PC-9 (cell line): ENCODE results near the gene SLC46A2. TPM values are rescaled to one million over a fixed set of nuclear protein-coding genes. Genes with fewer than 3 reads are reported as not detected.

Source experiments
- Bru-seq: library from RNA; stranded (reverse); fragments of 400-500 nt; gene quantifications from one replicate; lab custom pipeline; 2021; lab: Mats Ljungman, UMichigan
- BruChase-seq, 2 experiments: library from RNA; stranded (reverse); fragments of 400-500 nt; gene quantifications; one replicate each; lab custom pipeline; 2021; lab: Mats Ljungman, UMichigan
- BruUV-seq: library from RNA; stranded (reverse); fragments of 400-500 nt; replicated peaks from 2 replicates; lab custom pipeline; 2021; lab: Mats Ljungman, UMichigan
- CTCF ChIA-PET: fragments of 300-600 bp; sonication (Branson Sonifier 250); formaldehyde crosslinking; loops from one replicate; lab custom pipeline; 2022; ENCODE audit warnings: antibody characterized with exemption; lab: Charles Lee
- POLR2A ChIA-PET: fragments of 300-600 bp; sonication (Branson Sonifier 250); formaldehyde crosslinking; loops from one replicate; lab custom pipeline; 2022; ENCODE audit warnings: antibody characterized with exemption; ENCODE audit not compliant: unreplicated experiment; lab: Charles Lee
- DNase-seq, 2 experiments: peaks; one replicate each; pipeline versions ENCODE4 v3.0.0 to v3.0.0-alpha.2; 2015 to 2022; ENCODE audit warnings: mixed read lengths in 1 of 2
- H2AFZ ChIP-seq: fragments of 200-600 bp; sonication (generic); 2 replicates; pipeline ENCODE4 v1.8.1; 2017; ENCODE audit warnings: antibody characterized with exemption
- H3F3A ChIP-seq: fragments of 200-600 bp; sonication (generic); 2 replicates; pipeline ENCODE4 v1.8.1; 2017; ENCODE audit warnings: antibody characterized with exemption, mild to moderate bottlenecking, low read depth; ENCODE audit not compliant: insufficient read depth
- H3K27ac ChIP-seq: fragments of 200-600 bp; sonication (generic); 2 replicates; pipeline ENCODE4 v1.6.1; 2016; ENCODE audit warnings: mixed run types
- H3K27me3 ChIP-seq: fragments of 200-600 bp; sonication (generic); 2 replicates; pipeline ENCODE4 v1.6.1; 2016; ENCODE audit warnings: low read depth, mixed run types; ENCODE audit not compliant: insufficient read depth
- H3K36me3 ChIP-seq: fragments of 200-600 bp; sonication (generic); 2 replicates; pipeline ENCODE4 v1.6.1; 2016; ENCODE audit warnings: low read depth, mixed run types
- H3K4me1 ChIP-seq: fragments of 200-600 bp; sonication (generic); replicated peaks from 2 replicates; pipeline ENCODE4 v1.6.1; 2016; ENCODE audit warnings: mixed run types; ENCODE audit not compliant: insufficient read depth
- H3K4me2 ChIP-seq: fragments of 200-600 bp; sonication (generic); 2 replicates; pipeline ENCODE4 v1.6.1; 2017; ENCODE audit warnings: mixed run types
- H3K4me3 ChIP-seq: fragments of 200-600 bp; sonication (generic); 2 replicates; pipeline ENCODE4 v1.6.1; 2016; ENCODE audit warnings: mixed run types
- H3K79me2 ChIP-seq: fragments of 200-600 bp; sonication (generic); 2 replicates; pipeline ENCODE4 v1.6.1; 2017; ENCODE audit warnings: low read depth, mixed run types
- H3K9me2 ChIP-seq: fragments of 200-600 bp; sonication (generic); 2 replicates; pipeline ENCODE4 v1.8.1; 2017; ENCODE audit warnings: mild to moderate bottlenecking; ENCODE audit not compliant: insufficient read depth
- H3K9me3 ChIP-seq: fragments of 200-600 bp; sonication (generic); 2 replicates; pipeline ENCODE4 v1.8.1; 2016; ENCODE audit warnings: low read depth; ENCODE audit not compliant: insufficient read depth
- H4K20me1 ChIP-seq: fragments of 200-600 bp; sonication (generic); 2 replicates; pipeline ENCODE4 v1.8.1; 2017; ENCODE audit not compliant: insufficient read depth
- CTCF ChIP-seq: fragments of 200-600 bp; sonication (generic); conservative IDR thresholded peaks from 2 replicates; pipeline ENCODE4 v1.6.1; 2017; ENCODE audit warnings: mixed run types, antibody characterized with exemption, mild to moderate bottlenecking, moderate library complexity
- EZH2 ChIP-seq: fragments of 200-600 bp; sonication (generic); IDR thresholded peaks from 2 replicates; pipeline ENCODE4 v1.8.0; 2017; ENCODE audit warnings: antibody characterized with exemption, low read depth
- intact Hi-C: fragments of 100-400 bp; cut with micrococcal nuclease; formaldehyde crosslinking; loops from one replicate; pipeline ENCODE4 v1.10.0; 2022; ENCODE audit not compliant: unreplicated experiment
- long read RNA-seq: library from polyadenylated mRNA; stranded (forward); transcript quantifications from one replicate; pipeline ENCODE4 v2.0.0, GENCODE V29; 2022
- total RNA-seq: library from RNA; stranded (reverse); gene quantifications from 2 replicates; pipeline ENCODE4 v1.2.3, GENCODE V29; 2021

Gene SLC46A2
- not detected in 2 replicates for total RNA-seq
- Bru-seq, nascent RNA: percentile 9 among the genes with signal in this experiment
- BruChase-seq, experiment 1, labeled RNA remaining after a 2-hour chase: not detected
- percentile 6 among the genes with signal in this experiment for BruChase-seq, experiment 2, labeled RNA remaining after a 6-hour chase
- long read RNA-seq: 0 reads

- no peaks in the 10 kb centered on the region for H3K9me2 ChIP-seq
- intact Hi-C loops: loop anchor here (10.0 kb wide), 1 partner anchor 516 kb away; no protein-coding TSS in a partner anchor
- H3K27me3 ChIP-seq: no peaks in the 10 kb centered on the region
- H3K9me3 ChIP-seq: no peaks in the 10 kb centered on the region; the same call in 1 of the 2 replicates
- no peak within 1 kb of the TSS for H3K4me3 ChIP-seq
- peak in 1 of 2 experiments; percentile 41 for DNase-seq
- TF ChIP-seq CTCF: no peak
- no peak for TF ChIP-seq EZH2
- POLR2A ChIA-PET: no interaction called here
- no peaks in the 10 kb centered on the region for H3F3A ChIP-seq
- no peak within 1 kb of the TSS for H2AFZ ChIP-seq
- BruUV-seq: no TSS peak
- no peaks in the 10 kb centered on the region for H3K79me2 ChIP-seq
- H3K27ac ChIP-seq: no peak within 1 kb of the TSS
- no peaks in the 10 kb centered on the region for H3K4me1 ChIP-seq
- CTCF ChIA-PET: no interaction called here
- H3K4me2 ChIP-seq: no peak within 1 kb of the TSS
- no peaks in the 10 kb centered on the region for H4K20me1 ChIP-seq
- no peaks in the 10 kb centered on the region for H3K36me3 ChIP-seq
These were observed at the start of gene SLC46A2 for GRCh38 chr9:112890106-112891081. Gene SLC46A2 (minus strand): TSS chr9:112890876. CDS start chr9:112890681, 195 bp downstream.

- Histone ChIP-seq H2AFZ (no peak overlapping the region), H3K36me3 (no peaks in the 10 kb centered on the region), H3K9me2 (no peaks in the 10 kb centered on the region), H3K9me3 (no peaks in the 10 kb centered on the region), H3K79me2 (no peaks in the 10 kb centered on the region), H4K20me1 (no peaks in the 10 kb centered on the region), H3K4me1 (peaks cover 8% of the 10 kb centered on the region; the same call in 1 of the 2 replicates), H3K27me3 (peaks cover 13% of the 10 kb centered on the region), H3K27ac (no peak overlapping the region), H3K4me3 (no peak overlapping the region), H3F3A (no peaks in the 10 kb centered on the region), H3K4me2 (no peak overlapping the region)
- POLR2A ChIA-PET: no interaction called here
- intact Hi-C loops: no loop called here
- DNase-seq: peak in 1 of 2 experiments; percentile 60
- CTCF ChIA-PET: interaction anchor here (0.6 kb wide), 1 partner anchor 34 kb away, joined by 3 read pairs; no protein-coding TSS in a partner anchor
- no peak for TF ChIP-seq EZH2
- TF ChIP-seq CTCF: no peak
- BruUV-seq: no TSS peak
These were observed 48.7 kb upstream of the SLC46A2 start for GRCh38 chr9:112939418-112939817.

- Histone ChIP-seq H3K27me3 (peaks cover 34% of the 10 kb centered on the region), H3F3A (no peaks in the 10 kb centered on the region), H3K9me2 (no peaks in the 10 kb centered on the region), H3K4me1 (no peaks in the 10 kb centered on the region), H3K36me3 (no peaks in the 10 kb centered on the region), H4K20me1 (no peaks in the 10 kb centered on the region), H3K27ac (no peak overlapping the region), H3K79me2 (no peaks in the 10 kb centered on the region), H2AFZ (no peak overlapping the region), H3K9me3 (no peaks in the 10 kb centered on the region), H3K4me2 (no peak overlapping the region), H3K4me3 (no peak overlapping the region)
- BruUV-seq: no TSS peak
- TF ChIP-seq CTCF (no peak), EZH2 (no peak)
- ChIA-PET POLR2A (no interaction called here), CTCF (no interaction called here)
- no peak for DNase-seq
- intact Hi-C loops: no loop called here
These were observed 43.0 kb upstream of the SLC46A2 start for GRCh38 chr9:112933696-112934095.
